GM12864 (cell line): ENCODE results near the gene ENDOV.
"Not testable (repeated sequence)": the region's sequence is repeated elsewhere in the genome, so short reads cannot be mapped to it uniquely, and the experiment has no call there.

Experiments
- DNase-seq: peaks from one replicate; pipeline ENCODE4 v3.0.0-alpha.2; 2011; ENCODE audit warnings: low read depth
- H3K4me3 ChIP-seq: 2 replicates; pipeline ENCODE4 v1.5.1; 2011; ENCODE audit warnings: mild to moderate bottlenecking, low read depth, low read length, control low read depth
- TF ChIP-seq, protein P1 (sequence below): IDR thresholded peaks from 2 replicates; pipeline ENCODE4 v1.5.1; 2011; ENCODE audit warnings: low read depth, mild to moderate bottlenecking, moderate library complexity, low read length, control low read depth, inconsistent platforms; ENCODE audit errors: missing control alignments

Gene ENDOV

DNA sequence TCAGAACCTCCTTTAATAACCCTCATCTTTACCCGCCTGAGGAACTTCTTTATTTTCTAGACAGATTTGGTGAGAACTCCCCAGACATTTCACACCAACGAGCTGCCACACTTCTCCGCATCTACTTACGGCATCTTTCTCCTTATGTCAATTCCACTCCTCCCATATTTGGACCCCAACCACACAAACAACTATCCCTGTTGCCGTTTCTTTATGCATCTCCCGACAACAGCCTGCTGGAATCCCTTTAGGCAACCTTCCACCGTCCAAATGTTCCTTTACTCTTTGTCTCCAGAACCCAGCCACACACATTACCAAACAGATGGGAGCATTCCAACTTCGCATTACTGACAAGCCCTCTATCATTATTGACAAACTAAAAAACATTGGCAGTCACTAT is 8.8 kb upstream of the ENDOV start:
- H3K4me3 ChIP-seq = no peak overlapping the region
- TF ChIP-seq, protein P1, sequence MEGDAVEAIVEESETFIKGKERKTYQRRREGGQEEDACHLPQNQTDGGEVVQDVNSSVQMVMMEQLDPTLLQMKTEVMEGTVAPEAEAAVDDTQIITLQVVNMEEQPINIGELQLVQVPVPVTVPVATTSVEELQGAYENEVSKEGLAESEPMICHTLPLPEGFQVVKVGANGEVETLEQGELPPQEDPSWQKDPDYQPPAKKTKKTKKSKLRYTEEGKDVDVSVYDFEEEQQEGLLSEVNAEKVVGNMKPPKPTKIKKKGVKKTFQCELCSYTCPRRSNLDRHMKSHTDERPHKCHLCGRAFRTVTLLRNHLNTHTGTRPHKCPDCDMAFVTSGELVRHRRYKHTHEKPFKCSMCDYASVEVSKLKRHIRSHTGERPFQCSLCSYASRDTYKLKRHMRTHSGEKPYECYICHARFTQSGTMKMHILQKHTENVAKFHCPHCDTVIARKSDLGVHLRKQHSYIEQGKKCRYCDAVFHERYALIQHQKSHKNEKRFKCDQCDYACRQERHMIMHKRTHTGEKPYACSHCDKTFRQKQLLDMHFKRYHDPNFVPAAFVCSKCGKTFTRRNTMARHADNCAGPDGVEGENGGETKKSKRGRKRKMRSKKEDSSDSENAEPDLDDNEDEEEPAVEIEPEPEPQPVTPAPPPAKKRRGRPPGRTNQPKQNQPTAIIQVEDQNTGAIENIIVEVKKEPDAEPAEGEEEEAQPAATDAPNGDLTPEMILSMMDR = no peak
- DNase-seq = no peak

DNA sequence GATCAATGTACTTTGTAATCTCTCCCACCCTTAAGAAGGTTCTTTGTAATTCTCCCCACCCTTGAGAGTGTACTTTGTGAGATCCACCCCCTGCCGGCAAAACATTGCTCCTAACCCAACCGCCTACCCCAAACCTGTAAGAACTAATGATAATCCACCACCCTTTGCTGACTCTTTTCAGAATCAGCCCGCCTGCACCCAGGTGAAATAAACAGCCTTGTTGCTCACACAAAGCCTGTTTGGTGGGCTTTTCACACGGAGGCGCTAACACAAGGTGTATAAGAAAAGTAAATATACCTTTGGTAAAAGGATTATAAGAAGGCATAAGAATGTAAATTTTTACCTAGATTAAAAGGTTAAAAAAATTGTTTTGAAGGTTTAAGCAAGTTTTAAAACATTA is 7.0 kb upstream of the ENDOV start:
- DNase-seq, H3K4me3 ChIP-seq: not testable (repeated sequence)

- TF ChIP-seq, protein P1 = no peak
- H3K4me3 ChIP-seq = no peak overlapping the region
- DNase-seq = no peak
Observed at GRCh38 chr17:80408872-80409271, 6.1 kb upstream of the ENDOV start.

- H3K4me3 ChIP-seq = no peak overlapping the region
- TF ChIP-seq, protein P1 = no peak
- DNase-seq = no peak
Observed at GRCh38 chr17:80409626-80410025, 5.3 kb upstream of the ENDOV start.

GRCh38 chr17:80410441-80411087 is 4.4 kb upstream of the ENDOV start:
- not testable (repeated sequence) for DNase-seq, H3K4me3 ChIP-seq

DNA sequence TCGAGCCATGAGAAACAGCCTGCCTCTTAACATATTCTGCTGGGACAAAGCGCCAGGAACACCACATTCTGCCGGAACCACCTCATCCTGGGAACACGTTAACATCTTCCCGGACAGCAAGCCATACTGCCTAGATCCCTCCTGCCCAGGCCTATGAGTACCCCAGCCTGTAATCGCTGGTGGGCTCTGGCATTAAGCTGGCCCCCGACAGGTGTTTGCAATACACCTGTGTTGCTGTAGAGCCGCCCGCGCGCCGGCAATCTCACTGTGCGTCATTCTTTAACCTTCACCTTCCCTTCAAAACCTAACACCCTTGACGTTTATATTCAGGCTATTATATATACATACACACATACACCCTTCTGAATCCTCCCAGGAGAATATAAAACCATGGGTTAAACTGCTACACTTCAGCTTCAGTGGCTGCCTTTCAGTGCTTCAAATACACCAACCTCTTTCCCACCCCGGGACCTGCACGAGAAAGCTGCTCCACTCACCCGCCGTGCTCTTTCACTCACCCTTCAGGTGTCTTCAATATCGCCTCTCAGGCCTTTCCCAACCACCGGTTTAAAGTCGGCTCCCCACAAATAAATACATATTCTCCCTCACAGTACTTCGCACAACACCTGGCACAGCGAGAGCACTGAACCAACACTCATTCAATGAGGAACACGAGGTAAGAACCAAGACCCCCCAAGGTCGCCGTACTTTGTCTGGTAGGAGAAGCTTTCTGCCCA is 1.0 kb upstream of the ENDOV start:
- H3K4me3 ChIP-seq = no peak overlapping the region; the same call in 1 of the 2 replicates

GRCh38 chr17:80414508-80414802 is 512 bp upstream of the ENDOV start:
- no peak for DNase-seq
- peak overlapping the region; percentile 78 for H3K4me3 ChIP-seq
- TF ChIP-seq, protein P1 = no peak

More for the DNA sequence above, 1.0 kb upstream of the ENDOV start:
- DNase-seq = no peak
- TF ChIP-seq, protein P1 = no peak

DNA sequence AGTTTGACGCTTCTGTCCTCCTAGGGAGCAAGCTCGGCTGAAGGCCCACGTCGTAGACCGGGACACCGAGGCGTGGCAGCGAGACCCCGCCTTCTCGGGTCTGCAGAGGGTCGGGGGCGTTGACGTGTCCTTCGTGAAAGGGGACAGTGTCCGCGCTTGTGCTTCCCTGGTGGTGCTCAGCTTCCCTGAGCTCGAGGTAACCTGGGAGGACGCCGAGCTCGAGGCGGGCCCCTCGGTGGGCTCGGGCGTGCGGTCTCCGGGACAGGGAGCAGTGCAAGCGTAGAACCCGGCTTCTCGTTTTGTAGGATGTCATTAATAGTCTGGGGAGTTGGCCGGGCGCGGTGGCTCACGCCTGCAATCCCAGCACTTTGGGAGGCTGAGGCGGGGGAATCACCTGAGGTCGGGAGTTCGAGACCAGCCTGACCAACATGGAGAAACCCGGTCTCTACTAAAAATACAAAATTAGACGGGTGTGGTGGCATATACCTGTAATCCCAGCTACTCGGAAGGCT is 715 bp downstream of the ENDOV start:
- DNase-seq = no peak
- TF ChIP-seq, protein P1 = no peak
- H3K4me3 ChIP-seq = peak overlapping the region; percentile 78
